GM19328 (cell line): ENCODE data around the gene TPT1.

Experiments
- ATAC-seq: cut with Tn5 transposase; IDR thresholded peaks from one replicate; pipeline ENCODE4 v1.9.1; 2021; ENCODE audit warnings: mild to moderate bottlenecking, moderate library complexity; ENCODE audit not compliant: unreplicated experiment

Gene TPT1

GRCh38 chr13:45335397-45336024, 5.5 kb downstream of the TPT1 start:
- ATAC-seq = no peak

- ATAC-seq = no peak
Observed at GRCh38 chr13:45333977-45334922, 6.7 kb downstream of the TPT1 start.

GRCh38 chr13:45333251-45333976, 7.6 kb downstream of the TPT1 start:
- ATAC-seq = no peak

- no peak for ATAC-seq
Observed at GRCh38 chr13:45332831-45333219, 8.2 kb downstream of the TPT1 start.

GRCh38 chr13:45332036-45332830, 8.8 kb downstream of the TPT1 start:
- ATAC-seq = no peak

GRCh38 chr13:45331692-45332035, 9.3 kb downstream of the TPT1 start:
- no peak for ATAC-seq

GRCh38 chr13:45331123-45331619, 9.8 kb downstream of the TPT1 start:
- no peak for ATAC-seq

GRCh38 chr13:45328661-45329111, 12.3 kb downstream of the TPT1 start:
- ATAC-seq = no peak

- ATAC-seq = no peak
Observed at GRCh38 chr13:45327253-45327955, 13.6 kb downstream of the TPT1 start.

- ATAC-seq = no peak
Observed at GRCh38 chr13:45325806-45326205, 15.2 kb downstream of the TPT1 start.

- ATAC-seq = no peak
Observed at GRCh38 chr13:45320876-45321629, 19.9 kb downstream of the TPT1 start.

GRCh38 chr13:45316996-45317395, 24.0 kb downstream of the TPT1 start:
- ATAC-seq = no peak

GRCh38 chr13:45316338-45316737, 24.6 kb downstream of the TPT1 start:
- ATAC-seq = no peak

- ATAC-seq = no peak
Observed at GRCh38 chr13:45315520-45316167, 25.3 kb downstream of the TPT1 start.

GRCh38 chr13:45314822-45315221, 26.2 kb downstream of the TPT1 start:
- ATAC-seq = no peak

GRCh38 chr13:45310341-45311131, 30.4 kb downstream of the TPT1 start:
- ATAC-seq = no peak

- no peak for ATAC-seq
Observed at GRCh38 chr13:45306966-45307365, 34.0 kb downstream of the TPT1 start.

- no peak for ATAC-seq
Observed at GRCh38 chr13:45305079-45305478, 35.9 kb downstream of the TPT1 start.
